GM18499 (cell line): ENCODE data around the gene RTN1.

Experiments
- ATAC-seq: cut with Tn5 transposase; IDR thresholded peaks from one replicate; pipeline ENCODE4 v1.9.1; 2021; ENCODE audit warnings: moderate number of reproducible peaks; ENCODE audit not compliant: insufficient read depth, unreplicated experiment

The RTN1 gene, protein sequence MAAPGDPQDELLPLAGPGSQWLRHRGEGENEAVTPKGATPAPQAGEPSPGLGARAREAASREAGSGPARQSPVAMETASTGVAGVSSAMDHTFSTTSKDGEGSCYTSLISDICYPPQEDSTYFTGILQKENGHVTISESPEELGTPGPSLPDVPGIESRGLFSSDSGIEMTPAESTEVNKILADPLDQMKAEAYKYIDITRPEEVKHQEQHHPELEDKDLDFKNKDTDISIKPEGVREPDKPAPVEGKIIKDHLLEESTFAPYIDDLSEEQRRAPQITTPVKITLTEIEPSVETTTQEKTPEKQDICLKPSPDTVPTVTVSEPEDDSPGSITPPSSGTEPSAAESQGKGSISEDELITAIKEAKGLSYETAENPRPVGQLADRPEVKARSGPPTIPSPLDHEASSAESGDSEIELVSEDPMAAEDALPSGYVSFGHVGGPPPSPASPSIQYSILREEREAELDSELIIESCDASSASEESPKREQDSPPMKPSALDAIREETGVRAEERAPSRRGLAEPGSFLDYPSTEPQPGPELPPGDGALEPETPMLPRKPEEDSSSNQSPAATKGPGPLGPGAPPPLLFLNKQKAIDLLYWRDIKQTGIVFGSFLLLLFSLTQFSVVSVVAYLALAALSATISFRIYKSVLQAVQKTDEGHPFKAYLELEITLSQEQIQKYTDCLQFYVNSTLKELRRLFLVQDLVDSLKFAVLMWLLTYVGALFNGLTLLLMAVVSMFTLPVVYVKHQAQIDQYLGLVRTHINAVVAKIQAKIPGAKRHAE

DNA sequence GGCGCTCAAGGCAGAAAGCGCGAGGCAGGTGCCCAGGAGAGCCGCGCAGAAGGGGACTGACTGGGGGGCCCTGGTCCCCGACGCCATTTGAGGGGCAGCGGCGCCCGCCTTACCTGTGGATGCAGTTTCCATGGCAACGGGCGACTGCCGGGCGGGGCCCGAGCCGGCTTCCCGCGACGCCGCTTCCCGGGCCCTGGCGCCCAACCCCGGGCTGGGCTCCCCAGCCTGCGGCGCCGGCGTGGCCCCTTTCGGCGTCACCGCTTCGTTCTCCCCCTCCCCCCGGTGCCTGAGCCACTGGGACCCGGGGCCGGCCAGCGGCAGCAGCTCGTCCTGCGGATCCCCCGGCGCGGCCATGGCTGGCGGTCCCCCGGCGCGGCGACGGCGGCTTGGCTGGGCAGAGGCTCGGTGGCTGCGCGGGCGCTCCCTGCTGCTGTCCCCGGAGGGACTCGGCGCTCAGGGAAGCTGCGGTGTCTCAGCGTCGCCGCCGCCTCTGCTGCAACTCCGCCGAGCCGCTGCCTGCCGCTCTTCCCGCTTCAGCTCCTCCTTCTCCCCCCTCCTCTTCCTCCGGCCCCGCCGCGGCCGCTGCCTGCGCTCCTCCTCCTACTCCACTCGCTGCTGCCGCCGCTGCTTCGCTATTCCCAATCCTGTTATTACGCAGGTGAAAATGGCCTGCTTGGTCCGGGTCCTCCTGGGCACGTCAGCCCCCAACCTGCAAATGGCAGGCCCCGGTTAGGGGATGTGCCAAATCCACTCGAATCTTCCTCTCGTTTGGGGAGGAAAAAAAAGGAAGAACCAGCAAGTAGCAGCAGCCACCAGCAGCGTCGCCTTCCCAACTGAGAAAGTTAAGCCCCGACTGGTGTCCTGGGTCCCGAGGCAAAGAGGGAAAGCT, at the start of gene RTN1:
TSS of gene RTN1 (minus strand) at position 500 of the 889 bp plus-strand sequence. CDS start at position 354, 146 bp downstream.
- ATAC-seq: no peak

- no peak for ATAC-seq
Observed at GRCh38 chr14:59920378-59920683, 49.8 kb upstream of the RTN1 start.

DNA sequence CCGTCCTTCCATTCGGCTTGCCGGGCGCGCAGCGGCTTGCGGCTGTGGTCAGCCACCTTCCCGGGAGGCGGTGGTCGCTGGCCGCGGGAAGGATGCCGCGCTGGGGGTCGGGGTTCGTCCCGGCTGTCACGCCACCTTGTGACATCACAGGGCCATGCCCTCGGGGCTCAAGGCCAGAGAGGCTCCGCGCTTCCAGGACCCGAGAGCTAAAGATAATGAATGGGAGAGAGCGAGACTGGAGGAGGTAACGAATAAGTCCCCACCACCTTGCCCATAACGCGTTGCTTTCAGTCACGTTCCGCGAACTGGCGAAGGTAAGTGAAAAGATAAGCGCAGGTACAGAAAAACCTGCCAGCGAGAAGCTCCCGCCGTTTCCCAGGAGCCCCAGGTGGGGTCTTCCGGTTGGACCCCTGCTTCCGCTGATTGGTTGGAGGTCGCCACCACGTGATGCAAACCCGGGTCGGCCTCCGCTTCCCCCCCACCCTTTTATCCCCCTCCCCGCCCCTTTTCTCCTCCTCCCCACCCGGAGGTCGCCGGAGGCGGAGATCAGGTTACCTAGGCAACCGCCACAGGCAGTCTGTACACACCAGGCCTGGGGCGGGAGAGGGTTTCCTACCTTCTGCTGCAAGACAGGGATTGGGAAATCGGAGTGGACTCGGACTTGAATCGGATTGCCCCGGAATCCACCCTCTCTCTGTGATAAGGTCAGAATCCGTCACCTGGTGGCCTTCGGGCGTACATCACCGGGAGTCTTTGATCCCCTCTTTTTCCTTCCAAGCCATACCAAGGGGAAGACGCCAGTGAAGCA, 49.2 kb upstream of the RTN1 start, which contains the start of gene LRRC9:
TSS of gene LRRC9 (plus strand) at position 575 of the 808 bp plus-strand sequence.
- no peak for ATAC-seq

DNA sequence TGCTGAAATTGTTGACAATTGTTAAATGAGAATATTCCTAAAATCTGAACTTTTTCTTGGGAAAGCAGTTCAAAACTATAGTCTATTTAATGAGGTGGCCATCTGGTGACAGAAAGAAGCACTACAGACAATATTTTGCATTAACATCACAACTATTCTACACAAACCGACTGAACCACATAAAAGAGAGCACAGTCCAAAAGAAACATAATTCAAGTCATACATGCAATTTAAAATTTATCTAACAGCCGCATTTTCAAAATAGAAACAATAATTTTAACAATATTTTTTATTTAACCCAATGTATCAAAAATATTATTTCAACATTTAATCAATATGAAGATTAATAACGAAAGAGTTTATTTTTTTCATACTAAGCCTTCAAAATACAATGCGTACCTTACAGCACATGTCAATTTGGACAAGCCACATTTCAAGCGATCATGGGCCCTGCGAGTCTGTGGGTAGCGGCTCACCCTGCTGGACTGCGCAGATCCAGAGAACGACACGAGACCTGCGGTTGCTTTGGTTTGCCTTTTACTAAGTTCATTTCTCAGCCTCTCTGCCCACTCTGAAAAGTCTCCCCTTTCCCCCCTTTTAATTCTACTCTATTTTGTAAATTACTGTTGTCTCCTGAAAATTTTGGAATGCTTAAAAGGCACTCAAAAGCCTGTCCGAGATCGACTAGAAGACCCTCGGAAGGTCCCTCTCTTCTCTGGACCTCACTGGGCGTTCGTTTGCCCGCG, 48.4 kb upstream of the RTN1 start:
- no peak for ATAC-seq

DNA sequence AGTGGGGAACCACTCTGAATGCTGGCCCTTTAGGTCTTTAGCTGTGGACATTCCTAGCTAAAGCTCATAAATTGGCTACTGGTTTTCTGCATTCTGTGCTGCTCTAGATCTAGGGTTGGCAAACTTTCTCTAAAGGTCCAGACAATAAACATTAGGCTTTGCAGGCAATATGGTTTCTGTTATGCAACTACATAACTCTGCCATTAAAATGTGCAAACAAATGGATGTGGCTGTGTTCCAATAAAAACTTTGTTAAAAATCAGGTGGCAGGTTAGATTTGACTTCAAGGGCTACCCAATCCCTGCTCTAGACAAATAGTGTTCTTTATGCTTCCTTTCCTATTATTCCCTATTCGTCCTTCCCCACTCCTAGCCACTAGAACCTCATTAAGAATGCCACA, 42.6 kb upstream of the RTN1 start:
- ATAC-seq: no peak

GRCh38 chr14:59912443-59912842, 41.9 kb upstream of the RTN1 start:
- ATAC-seq: no peak

DNA sequence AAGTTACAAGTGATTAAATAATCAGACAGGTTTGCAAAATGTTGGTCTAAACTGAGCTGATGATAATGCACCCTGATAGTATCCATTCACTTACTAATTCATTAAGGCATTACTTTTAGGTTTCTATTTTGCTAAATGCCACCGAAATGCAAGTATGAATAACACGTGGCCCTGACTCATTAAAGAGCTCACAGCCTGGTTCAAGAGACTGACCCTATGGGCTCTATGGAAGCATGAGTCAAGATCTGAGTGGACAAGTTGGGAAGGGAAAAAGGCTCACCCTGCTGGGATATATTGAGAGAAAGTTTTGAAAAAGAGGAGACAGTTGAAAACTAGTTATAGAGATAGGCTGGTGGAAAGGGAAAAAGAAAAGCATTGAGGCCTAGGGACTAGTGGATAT, 34.6 kb upstream of the RTN1 start:
- no peak for ATAC-seq

- no peak for ATAC-seq
Observed at GRCh38 chr14:59904184-59904583, 33.6 kb upstream of the RTN1 start.

DNA sequence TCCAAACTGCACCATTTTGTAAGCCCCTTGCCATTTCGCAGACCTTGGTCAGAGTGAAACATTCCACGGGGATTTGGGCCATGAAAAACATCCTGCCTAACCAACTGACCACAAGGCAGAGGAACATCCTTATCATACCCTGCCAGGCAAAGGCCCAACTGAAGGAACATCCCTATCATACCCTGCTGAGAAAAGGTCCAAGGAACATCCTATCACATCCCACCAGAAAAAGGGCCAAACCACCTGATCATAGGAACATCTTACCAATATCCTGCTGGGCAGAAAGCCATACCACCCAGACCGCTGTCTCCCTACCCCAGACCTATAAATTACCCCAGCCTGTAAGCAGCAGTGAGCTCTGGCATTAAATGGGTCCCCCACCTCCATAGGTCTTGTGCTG, 30.0 kb upstream of the RTN1 start:
- ATAC-seq: no peak

DNA sequence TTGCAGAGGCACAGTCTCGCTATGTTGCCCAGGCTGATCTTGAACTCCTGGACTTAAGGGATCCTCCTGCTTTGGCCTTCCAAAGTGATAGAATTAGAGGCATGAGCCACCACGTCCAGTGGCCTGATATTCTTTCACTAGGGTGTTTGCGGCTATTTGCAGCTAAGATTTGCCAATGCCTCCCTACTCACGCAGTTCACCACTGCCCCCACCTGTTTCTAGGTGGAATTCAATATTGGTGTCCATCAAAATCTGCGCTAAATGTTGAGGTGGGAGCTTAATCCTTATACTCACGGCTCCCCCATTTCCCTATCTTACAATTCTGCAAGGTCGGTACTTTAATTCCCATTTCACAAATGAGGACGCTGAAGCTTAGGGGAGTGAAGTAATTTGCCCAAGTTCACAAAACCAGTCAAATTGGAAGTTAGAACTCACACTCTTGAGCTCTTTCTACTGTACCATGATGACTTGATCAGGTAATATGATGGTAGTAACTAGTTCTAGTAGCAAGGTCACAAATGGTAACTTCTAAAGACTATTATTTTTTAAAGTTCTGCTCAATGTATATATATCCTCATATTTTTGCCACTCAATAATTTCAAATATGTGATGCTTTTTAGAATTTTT, 27.3 kb upstream of the RTN1 start:
- ATAC-seq: no peak

DNA sequence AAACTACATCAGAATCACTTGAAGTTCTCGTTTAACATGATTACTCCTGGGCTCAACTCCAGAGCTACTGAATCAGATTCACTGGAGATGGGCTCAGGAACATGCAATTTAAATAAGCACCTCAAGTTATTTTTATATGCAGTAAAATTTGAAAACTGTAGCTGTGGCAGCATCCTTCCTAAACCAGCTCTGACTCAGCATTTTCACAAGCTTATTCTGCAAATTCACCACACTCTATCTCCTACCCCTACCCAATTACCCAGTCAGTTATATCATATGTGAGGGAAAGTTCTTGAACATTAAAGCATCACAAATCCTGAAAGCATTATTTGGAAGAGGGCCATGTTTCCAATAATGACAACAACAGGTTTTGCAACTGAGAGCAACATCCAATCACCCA, 25.1 kb upstream of the RTN1 start:
- ATAC-seq: no peak

DNA sequence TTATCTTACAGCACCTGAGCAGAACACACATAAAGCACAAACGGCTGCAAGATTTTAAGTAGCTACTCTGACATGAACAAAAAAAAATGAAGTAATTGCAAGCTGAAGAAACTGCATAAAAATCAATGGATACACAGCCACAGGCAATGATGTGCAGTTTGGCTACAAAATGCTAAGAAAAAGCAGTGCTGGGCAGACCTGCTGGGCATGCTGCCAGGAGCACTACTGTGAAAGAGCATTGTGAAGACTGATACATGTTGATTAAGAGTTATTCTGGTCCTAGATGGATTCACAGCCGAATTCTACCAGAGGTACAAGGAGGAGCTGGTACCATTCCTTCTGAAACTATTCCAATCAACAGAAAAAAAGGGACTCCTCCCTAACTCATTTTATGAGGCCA, 20.1 kb upstream of the RTN1 start:
- no peak for ATAC-seq

- no peak for ATAC-seq
Observed at GRCh38 chr14:59882957-59883356, 12.4 kb upstream of the RTN1 start.

DNA sequence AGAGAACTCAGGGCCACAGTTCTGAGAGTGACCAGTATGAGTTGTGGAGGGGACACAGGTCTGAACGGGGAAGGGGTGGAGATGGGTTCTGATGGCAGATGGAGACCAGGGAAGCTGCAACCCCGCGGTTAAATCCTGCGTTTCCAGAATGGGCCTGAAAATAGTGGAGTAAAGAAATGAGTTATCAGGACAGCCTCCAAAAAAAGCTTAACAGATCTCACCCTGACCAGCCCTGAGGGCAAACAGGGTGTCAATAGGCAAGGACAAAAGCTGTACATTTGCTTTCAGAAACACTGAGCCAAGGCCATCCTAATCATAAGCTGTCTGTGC, 555 bp upstream of the RTN1 start:
- ATAC-seq: no peak

- no peak for ATAC-seq
Observed at GRCh38 chr14:59869381-59870255, 958 bp downstream of the RTN1 start.

GRCh38 chr14:59868021-59868420, 2.6 kb downstream of the RTN1 start:
- no peak for ATAC-seq

- ATAC-seq: no peak
Observed at GRCh38 chr14:59863806-59864525, 6.6 kb downstream of the RTN1 start.
